ENCODE data around the gene GPR183.

- TF ChIP-seq CTCF (conservative IDR thresholded peaks at IDR 0.05 in 1 of 2, IDR thresholded peaks at IDR 0.05 in 1 of 2; ENCODE audit: low read depth in 1 of 2, low read length in 2 of 2) (no peak), EZH2 (IDR thresholded peaks at IDR 0.05; ENCODE audit: low read length, missing control alignments) (no peak)
These were observed 27.9 kb upstream of the GPR183 start for GRCh38 chr13:99335087-99335486.
